Brain pericyte (primary cell): ENCODE data around the gene SLC3A2.
A peak's percentile ranks its signal among the peaks of the same experiment; 100 is the strongest.
"Not testable (repeated sequence)": the region's sequence is repeated elsewhere in the genome, so short reads cannot be mapped to it uniquely, and the experiment has no call there.

ENCODE experiments used
- DNase-seq: peaks from one replicate; pipeline ENCODE4 v3.0.0-alpha.2; 2012; ENCODE audit warnings: low read depth, low spot score

The SLC3A2 gene

DNA sequence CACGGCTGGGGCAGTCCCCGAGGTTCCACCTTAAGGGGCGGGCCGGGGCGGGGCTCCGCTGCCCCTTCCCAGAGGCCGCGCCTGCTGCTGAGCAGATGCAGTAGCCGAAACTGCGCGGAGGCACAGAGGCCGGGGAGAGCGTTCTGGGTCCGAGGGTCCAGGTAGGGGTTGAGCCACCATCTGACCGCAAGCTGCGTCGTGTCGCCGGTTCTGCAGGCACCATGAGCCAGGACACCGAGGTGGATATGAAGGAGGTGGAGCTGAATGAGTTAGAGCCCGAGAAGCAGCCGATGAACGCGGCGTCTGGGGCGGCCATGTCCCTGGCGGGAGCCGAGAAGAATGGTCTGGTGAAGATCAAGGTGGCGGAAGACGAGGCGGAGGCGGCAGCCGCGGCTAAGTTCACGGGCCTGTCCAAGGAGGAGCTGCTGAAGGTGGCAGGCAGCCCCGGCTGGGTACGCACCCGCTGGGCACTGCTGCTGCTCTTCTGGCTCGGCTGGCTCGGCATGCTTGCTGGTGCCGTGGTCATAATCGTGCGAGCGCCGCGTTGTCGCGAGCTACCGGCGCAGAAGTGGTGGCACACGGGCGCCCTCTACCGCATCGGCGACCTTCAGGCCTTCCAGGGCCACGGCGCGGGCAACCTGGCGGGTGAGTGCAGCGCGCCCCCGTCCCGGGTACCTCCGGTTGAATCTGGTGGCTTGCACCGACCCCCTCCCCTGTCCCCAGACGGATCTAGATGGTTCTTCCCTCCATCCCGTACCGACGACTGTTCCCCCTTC lies at the start of gene SLC3A2:
TSS of gene SLC3A2 (plus strand) at position 94 of the 776 bp plus-strand sequence. CDS start at position 222, 128 bp downstream.
- peak; percentile 60 for DNase-seq

DNA sequence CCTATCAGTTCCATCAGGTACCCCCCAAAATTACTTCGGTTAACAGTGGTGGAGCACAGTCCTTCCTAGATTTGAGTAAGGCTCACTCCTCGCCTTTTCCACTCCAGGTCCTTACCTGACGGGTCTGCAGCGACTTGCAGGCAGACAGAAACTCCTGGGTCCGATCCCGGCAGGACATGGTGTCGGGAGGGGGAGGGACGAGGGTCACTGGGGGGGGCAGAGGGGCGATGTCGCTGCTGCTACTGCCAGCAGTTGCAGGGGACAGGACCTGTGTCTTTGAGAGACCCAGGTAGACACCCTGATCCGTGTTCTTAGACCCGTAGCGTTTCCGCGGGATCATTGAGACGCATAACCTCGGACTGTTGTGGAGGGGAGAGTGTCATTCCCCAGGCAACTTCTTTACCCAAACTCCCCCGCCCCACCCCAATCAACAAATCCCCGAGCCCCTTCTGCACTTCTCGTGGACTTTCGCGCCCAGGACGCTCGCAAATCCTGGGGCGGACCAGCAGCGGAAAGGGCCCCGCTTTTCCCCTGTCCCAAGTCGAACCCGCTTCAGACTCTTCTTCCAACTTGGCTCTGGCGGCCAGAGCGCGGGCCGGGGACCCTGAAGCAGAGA lies 49.7 kb upstream of the SLC3A2 start:
- no peak for DNase-seq

DNA sequence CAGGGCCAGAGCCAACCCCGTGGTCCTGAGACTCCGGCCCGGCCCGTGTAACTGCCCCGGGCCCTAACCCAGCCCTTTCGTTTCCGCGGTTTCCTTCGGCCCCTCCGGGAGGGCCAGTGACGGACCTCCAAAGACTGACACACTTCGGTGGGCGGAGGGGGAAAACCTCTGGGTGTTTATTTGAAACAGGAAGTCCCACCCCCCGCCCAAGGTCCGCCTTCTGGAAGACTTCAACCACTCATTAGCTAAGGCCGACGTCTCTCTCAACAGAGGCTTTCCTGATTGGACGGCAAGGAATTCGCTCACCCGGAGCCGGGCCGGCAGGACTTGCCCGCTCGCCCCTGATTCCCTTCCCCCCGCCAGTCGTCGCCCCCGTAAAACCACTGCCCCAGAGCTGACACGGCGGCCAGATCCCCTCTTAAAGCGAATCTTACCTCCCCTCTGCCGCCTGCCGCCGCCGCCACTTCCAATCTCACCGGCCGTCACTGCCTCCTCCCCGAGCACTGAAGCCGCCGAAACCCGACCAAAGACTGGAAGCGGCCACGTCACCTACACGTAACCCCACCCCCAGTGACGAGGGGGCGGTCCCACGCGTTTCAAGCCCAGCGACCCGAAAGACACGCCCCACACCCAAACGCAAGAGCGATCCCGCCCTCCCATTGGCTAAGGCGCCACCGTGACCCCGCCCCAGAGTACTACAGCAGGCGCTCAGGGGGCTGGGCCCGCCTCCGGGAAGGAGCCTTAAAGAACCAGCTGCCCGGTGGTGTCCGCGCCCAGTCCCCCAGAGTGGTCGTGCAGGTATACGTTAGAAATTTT lies 49.0 kb upstream of the SLC3A2 start, which contains the start of gene STX5:
TSS of gene STX5 (minus strand) at position 532 of the 816 bp plus-strand sequence. CDS start 808 bp downstream, outside the sequence.
- DNase-seq = peak; percentile 97

DNA sequence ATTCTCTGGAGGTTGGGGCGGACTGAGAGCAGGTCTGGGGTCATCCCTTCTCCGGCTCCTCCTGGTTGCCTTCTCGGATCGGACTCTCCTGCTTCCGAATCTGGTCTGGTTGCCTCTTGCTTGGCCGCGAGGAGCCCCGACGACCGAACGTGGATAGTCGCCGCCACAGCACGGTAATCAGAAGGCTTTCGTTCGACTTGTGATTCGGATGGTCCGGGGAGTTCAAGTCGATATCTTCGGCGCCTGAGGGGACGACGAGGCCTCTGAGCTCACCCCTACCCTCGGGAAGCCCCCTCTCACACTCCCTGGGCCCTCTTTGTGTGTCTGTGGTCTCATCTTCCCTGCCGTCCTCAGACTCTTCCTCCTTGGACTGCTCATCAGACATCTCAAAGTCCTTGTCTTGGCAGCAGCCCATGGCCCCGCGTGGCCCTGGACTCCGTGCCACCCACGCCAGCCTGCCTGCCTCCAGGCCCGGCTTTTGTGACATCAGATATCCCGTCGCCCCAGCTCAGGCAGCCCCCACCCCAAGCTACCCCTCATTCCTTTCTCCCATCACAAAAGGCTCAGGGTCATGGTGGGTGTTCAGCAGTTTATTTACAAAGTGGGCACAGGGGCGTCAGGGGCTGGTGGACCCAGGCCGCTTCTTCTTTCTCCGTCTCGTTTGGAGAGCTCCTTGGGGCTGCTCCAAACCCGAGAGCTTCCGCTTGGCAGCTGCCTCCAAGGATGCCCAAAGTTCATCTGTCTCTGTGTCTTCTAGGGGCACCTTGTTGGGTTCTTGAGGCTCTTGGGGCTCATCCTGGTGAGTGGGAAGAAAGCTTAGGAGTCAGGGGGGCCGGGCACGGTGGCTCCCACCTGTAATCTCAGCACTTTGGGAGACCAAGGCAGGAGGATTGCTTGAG lies 48.1 kb upstream of the SLC3A2 start, which contains the start of gene TEX54:
TSS of gene TEX54 (minus strand) at position 506 of the 899 bp plus-strand sequence.
- peak; percentile 24 for DNase-seq

DNA sequence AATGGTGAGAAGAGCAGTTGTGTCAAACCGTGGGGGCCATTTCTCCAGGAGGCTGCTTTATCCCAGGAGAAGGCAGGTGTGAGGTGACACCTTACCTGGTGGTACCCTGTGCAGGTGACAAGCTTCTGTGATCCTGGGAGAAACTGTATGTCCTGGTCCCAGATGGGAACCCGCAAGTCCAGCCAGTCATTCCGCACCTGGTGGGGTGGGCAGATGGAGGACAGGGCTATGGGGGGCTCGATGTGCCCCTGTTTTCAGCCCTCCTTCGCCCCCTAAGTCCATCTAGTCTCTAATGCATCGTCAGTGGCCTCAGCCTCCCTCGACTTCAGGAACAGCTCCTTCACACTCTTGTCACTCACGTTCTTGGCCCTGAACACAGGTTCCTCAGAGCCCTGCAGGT lies 45.4 kb upstream of the SLC3A2 start:
- DNase-seq = no peak

DNA sequence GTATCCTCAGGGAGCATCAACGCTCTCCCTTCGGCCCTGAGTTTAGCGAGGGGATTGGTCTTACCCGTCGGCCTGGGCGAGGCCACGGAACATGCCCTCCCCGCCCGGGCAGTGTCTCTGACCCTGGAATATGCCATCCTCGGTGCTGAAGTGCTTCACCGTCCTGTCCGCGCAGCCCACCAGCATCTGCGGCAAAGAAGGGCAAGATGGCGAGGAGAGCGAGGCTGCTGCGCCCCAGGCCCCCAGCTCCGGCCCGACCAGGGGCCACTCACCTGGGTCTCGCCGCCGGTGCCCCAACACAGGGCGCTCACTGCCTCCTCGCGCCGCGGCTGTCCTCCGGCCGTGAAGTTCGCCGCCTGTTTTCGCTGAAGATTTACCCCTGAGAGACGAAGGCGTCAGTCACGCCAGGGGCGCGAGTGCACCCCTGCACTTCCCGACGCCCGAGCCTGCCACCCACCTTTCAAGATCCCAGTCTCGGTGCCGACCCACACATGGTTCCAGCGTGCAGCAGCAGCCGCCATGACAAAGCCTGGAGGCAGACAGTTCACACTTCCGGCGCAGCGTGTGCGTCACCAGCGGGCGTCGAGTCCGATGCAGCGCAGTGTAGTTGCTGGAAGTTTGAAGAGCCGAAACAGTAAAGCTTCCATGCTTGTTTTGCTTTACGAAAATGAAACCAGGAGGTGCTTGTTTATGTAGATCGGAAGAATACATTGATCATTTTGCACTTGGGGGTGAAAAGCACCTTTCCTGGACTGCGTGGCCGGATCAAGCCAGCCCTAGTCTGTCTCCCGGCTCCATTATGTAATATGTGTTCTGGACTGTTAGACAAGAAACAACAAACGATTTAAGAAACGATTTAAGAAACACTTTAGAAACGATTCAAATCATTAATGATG lies 41.4 kb upstream of the SLC3A2 start, which contains the start of gene WDR74:
TSS of gene WDR74 (minus strand) at position 541 of the 896 bp plus-strand sequence. CDS start at position 521, 20 bp downstream.
- DNase-seq = peak; percentile 75

DNA sequence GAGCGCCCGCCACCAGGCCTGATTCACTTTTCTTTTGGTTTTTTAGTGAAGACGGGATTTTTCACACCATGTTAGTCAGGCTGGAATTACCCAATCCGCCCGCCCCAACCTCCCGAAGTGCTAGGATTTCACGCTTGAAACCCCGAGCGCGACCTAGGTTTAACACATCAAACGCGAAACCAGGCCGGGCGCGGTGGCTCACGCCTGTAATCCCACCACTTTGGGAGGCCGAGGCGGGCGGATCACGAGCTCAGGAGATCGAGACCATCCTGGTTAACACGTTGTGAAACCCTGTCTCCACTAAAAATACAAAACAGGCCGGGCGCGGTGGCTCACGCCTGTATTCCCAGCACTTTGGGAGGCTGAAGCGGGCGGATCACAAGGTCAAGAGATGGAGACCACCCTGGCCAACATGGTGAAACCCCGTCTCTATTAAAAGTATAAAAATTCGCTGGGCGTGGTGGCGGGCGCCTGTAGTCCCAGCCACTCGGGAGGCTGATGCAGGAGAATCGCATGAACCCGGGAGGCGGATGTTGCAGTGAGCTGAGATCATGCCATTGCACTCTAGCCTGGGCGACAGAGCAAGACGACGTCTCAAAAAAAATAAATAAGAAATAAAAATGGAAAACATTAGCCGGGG lies 39.9 kb upstream of the SLC3A2 start:
- not testable (repeated sequence) for DNase-seq

DNA sequence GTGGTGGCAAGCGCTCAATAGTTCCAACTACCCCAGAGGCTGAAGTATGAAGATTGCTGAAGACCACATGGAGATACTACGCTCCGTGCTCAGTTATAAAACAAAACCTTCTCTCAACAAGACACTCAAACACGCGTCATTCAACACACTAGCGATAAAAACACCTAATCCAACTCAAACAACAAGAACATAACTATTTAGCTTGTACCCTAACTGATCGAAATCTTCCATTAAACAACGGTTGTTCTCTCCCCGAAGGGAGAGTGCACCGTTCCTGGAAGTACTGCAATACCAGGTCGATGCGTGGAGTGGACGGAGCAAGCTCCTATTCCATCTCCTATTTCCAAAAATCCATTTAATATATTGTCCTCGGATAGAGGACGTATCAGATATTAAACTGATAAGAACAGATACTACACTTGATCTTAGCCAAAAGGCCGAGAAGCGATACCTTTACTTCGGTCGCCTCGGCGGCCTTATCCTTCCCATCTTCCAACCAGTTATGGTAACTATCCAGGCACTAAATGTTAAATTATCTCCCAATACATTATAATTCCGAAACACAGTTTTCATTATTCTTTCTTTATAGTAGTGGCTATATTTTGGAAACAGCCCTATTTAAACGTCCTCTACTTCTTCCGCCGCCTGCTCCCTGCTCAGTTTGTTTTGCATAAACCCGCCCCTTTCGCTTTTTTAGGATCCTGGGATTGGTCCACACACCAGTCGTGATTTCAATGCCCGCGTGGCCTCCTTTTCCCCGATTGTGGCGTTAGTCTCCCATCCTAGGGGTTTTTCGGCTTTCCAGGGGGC lies 39.1 kb upstream of the SLC3A2 start:
- peak; percentile 98 for DNase-seq

DNA sequence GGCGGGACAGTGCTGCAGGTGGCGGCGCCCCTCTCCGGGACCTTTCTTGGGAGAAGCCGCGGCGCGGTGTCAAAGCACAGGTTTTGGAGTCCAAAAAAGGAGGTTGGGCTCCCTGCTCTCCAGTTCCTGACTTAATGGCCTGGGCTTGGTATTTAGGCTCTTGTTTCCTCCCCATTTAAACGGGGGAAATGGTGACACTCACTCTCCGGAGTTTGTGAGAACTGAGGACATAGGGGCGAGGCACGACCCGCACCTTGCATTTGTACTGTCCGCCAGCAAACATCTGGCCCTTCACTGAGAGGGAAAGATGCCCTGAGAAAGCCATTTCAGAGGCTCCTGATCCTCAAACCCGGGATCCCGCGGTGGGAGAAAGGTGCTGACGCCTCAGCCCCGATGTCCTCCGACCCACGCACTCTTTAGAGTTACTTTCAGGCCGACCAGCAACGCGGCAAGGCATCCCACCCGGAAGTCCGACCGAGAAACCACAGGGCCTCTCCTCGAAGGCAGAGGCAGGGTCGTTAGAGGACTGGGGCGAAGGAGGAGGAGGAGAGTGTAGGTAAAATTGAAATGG lies 38.4 kb upstream of the SLC3A2 start:
- DNase-seq = no peak

DNA sequence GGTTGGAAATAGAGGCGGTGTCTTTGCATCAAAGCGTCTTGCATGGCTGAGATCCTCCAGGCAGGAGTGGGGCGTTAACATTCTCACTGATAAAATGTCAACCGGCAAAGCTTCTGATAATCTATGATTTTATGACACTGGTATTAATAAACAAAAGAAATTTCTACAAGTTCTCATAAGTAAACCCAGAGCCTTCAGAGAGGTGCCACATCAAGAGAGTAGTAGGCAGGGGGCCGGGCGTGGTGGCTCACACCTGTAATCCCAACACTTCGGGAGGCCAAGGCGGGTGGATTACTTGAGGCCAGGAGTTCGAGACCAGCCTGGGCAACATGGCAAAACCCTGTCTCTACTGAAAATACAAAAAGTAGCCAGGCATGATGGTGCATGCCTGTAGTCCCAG lies 37.8 kb upstream of the SLC3A2 start:
- DNase-seq = not testable (repeated sequence)

DNA sequence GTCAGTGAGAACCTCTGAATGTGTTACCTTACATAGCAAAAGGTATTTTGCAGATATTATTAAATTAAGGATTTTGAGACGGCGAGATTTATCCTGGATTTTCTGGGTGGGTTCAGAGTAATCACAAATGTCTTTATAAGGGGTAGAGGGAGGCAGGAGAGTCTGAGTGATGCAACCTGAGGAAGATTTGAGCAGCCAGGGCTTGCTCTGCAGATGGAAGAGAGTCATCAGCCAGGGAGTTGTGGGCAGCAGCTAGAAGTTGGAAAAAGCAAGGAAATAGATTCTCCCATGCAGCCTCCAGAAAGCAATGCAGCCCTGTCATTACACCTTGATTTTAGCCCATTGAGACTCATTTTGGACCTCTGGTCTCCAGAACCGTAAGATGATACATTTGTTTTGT lies 37.2 kb upstream of the SLC3A2 start:
- DNase-seq = no peak

DNA sequence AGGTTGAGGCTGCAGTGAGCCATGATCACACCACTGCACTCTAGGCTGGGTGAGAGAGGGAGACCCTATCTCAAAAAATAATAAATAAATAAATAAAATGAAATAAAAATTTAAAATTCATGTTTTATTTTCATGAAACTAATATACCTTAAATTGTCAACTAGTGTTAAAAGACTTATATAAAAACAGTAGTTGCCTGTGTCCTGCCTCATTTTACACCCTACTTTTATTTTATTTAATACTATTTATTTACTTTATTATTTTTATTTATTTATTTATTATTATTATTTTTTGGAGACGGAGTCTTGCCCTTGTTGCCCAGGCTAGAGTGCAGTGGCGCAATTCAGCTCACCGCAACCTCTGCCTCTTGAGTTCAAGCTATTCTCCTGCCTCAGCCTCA lies 36.5 kb upstream of the SLC3A2 start:
- DNase-seq = no peak

DNA sequence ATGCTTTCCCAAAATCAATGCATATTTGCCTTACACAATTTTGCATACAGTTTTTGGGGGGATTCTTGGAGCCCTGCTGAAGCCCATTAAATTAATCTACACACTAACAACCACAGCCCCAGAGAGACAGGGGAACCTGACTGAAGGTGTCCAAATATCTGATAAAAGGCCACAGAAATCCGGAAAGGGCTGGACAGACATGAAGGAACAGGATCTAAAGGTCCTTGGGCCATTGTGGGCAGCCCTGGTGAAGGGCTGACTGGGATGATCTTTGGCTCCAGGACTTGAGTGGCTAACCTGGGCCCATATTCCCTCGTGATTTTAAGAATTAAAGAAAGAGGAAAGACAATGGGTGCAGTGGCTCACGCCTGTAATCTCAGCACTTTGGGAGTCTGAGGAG lies 34.5 kb upstream of the SLC3A2 start:
- DNase-seq = no peak

DNA sequence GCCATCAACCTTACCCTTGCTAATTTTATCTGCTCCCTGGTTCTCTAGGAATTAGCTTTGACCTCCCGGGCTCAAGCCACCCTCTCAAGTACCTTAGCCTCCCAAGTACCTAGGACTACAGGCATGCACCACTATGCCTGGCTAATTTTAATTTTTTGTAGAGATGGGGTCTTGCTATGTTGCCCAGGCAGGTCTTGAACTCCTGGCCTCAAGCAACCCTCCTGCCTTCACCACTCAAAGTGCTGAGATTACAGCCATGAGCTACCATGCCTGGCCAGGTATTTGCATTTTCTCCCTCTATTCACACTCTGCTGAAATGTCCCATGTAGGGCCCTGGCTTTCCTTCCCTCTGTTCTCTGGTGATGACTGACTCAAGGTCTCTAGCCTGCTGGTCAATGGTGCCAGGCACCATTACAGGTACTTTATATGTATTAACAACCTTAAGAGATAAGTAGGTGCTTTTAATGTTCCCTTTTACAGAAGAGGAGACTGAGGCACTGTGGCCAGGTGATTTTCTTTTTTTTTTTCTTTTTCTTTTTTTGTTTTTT lies 32.9 kb upstream of the SLC3A2 start:
- DNase-seq = no peak

DNA sequence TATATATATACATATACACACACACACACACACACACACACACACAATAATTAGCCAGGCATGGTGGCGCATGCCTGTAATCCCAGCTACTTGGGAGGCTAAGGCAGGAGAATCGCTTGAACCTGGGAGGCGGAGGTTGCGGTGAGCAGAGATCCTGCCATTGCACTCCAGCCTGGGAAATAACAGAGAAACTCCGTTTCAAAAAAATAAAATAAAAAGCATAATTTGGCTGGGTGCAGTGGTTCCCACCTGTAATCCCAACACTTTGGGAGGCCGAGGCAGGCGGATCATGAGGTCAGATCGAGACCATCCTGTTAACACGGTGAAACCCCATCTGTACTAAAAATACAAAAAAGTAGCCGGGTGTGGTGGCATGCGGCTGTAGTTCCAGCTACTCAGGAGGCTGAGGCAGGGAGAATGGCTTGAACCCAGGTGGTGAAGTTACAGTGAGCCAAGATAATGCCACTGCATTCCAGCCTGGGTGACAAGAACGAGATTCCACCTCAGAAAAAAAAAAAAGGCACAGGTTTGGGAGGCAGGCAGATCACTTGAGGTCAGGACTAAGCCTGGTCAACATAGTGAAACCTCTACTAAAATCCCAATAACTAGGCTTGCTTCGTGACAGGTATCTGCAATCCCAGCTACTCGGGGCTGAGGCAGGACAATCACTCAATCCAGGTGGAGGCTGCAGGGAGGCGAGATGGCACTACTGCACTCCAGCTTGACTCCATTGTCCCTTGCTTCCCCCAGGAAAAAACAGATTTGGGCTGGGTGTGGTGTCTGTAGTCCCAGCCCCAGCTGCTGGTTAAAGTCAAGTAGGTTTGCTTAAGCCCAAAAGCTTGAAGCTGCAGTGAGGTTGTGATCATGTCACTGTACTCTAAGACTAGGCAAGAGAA lies 29.5 kb upstream of the SLC3A2 start:
- DNase-seq = no peak

DNA sequence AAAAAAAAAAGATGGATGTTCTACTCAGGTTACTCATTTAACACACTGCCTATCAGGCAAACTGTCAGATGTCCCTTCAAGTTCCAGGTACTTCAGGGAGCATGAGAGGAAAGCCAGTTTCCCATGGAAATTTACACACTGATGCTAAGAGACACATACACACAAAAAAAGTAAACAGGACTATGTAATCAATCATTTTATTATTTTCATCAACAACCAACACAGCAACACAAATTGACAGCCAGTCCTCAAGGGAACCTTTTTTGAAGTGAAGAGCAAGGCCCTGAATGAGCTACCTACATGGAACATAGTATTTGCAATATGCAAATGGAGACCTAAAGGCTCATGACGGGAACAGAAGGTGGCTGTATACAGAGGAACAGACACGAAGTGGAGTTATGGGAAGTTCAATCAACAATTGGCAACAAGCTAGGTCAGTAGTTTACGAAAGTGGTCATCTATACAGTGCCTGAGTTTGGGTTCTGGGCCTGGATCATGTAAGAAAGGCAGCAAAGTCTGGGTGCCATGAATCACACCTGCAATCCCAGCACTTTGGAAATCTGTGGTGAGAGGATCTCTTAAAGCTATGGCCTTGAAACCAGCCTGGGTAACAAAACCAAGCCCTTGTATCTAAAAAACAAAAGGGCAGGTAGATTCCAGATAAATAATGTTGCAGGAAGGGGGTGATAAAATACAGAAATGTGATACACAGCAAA lies 28.7 kb upstream of the SLC3A2 start:
- no peak for DNase-seq
